ENCODE measurements around the gene SLC24A3.

Gene SLC24A3

GRCh38 chr20:19370076-19371075 lies 157.9 kb downstream of the SLC24A3 start:
- no peaks in the 10 kb centered on the region for H3K9me3 ChIP-seq (ENCODE audit: control insufficient read depth, insufficient read depth, low read length)
- no peaks in the 10 kb centered on the region for H3F3A ChIP-seq (ENCODE audit: control insufficient read depth, insufficient read depth)
- no peak overlapping the region for H3K27ac ChIP-seq (ENCODE audit: low read depth, low read length)
- TF ChIP-seq EZH2phosphoT487 (IDR thresholded peaks at IDR 0.05; ENCODE audit: borderline replicate concordance, low read length) (no peak), CTCF (IDR thresholded peaks at IDR 0.05; ENCODE audit: low read depth, low read length, poor library complexity, severe bottlenecking) (no peak)
- no peaks in the 10 kb centered on the region for H3K36me3 ChIP-seq (ENCODE audit: control insufficient read depth, low read length)
- no peaks in the 10 kb centered on the region for H3K27me3 ChIP-seq (ENCODE audit: control insufficient read depth, low read length)
- H3K4me1 ChIP-seq (ENCODE audit: control insufficient read depth, low read length): no peaks in the 10 kb centered on the region
- H3K79me2 ChIP-seq (ENCODE audit: control insufficient read depth, low read length): no peaks in the 10 kb centered on the region
- H3K4me3 ChIP-seq (ENCODE audit: low read length): no peak overlapping the region
- H3K4me2 ChIP-seq (ENCODE audit: low read length): no peak overlapping the region
- no peaks in the 10 kb centered on the region for H3K9me2 ChIP-seq (replicated peaks; ENCODE audit: control insufficient read depth, low read length)
- H4K20me1 ChIP-seq (ENCODE audit: control insufficient read depth, insufficient read depth, low read depth, low read length): no peaks in the 10 kb centered on the region

GRCh38 chr20:19371112-19371511 lies 158.7 kb downstream of the SLC24A3 start:
- H3K27me3 ChIP-seq (ENCODE audit: control insufficient read depth, low read length): no peaks in the 10 kb centered on the region
- no peaks in the 10 kb centered on the region for H3K36me3 ChIP-seq (ENCODE audit: control insufficient read depth, low read length)
- TF ChIP-seq EZH2phosphoT487 (IDR thresholded peaks at IDR 0.05; ENCODE audit: borderline replicate concordance, low read length) (no peak), CTCF (IDR thresholded peaks at IDR 0.05; ENCODE audit: low read depth, low read length, poor library complexity, severe bottlenecking) (no peak)
- no peaks in the 10 kb centered on the region for H3K79me2 ChIP-seq (ENCODE audit: control insufficient read depth, low read length)
- H3K9me2 ChIP-seq (replicated peaks; ENCODE audit: control insufficient read depth, low read length): no peaks in the 10 kb centered on the region
- H3K4me3 ChIP-seq (ENCODE audit: low read length): no peak overlapping the region
- no peaks in the 10 kb centered on the region for H4K20me1 ChIP-seq (ENCODE audit: control insufficient read depth, insufficient read depth, low read depth, low read length)
- no peak overlapping the region for H3K27ac ChIP-seq (ENCODE audit: low read depth, low read length)
- H3K4me2 ChIP-seq (ENCODE audit: low read length): no peak overlapping the region
- no peaks in the 10 kb centered on the region for H3K9me3 ChIP-seq (ENCODE audit: control insufficient read depth, insufficient read depth, low read length)
- no peaks in the 10 kb centered on the region for H3F3A ChIP-seq (ENCODE audit: control insufficient read depth, insufficient read depth)
- H3K4me1 ChIP-seq (ENCODE audit: control insufficient read depth, low read length): no peaks in the 10 kb centered on the region

GRCh38 chr20:19374216-19374615 lies 161.8 kb downstream of the SLC24A3 start:
- no peak overlapping the region for H3K4me2 ChIP-seq (ENCODE audit: low read length)
- H3K4me3 ChIP-seq (ENCODE audit: low read length): no peak overlapping the region
- H3K9me3 ChIP-seq (ENCODE audit: control insufficient read depth, insufficient read depth, low read length): no peaks in the 10 kb centered on the region
- no peaks in the 10 kb centered on the region for H3K27me3 ChIP-seq (ENCODE audit: control insufficient read depth, low read length)
- no peak for TF ChIP-seq EZH2phosphoT487 (IDR thresholded peaks at IDR 0.05; ENCODE audit: borderline replicate concordance, low read length)
- TF ChIP-seq CTCF (IDR thresholded peaks at IDR 0.05; ENCODE audit: low read depth, low read length, poor library complexity, severe bottlenecking): no peak
- no peaks in the 10 kb centered on the region for H3K9me2 ChIP-seq (replicated peaks; ENCODE audit: control insufficient read depth, low read length)
- H3K4me1 ChIP-seq (ENCODE audit: control insufficient read depth, low read length): no peaks in the 10 kb centered on the region
- H4K20me1 ChIP-seq (ENCODE audit: control insufficient read depth, insufficient read depth, low read depth, low read length): no peaks in the 10 kb centered on the region
- H3K79me2 ChIP-seq (ENCODE audit: control insufficient read depth, low read length): no peaks in the 10 kb centered on the region
- no peaks in the 10 kb centered on the region for H3F3A ChIP-seq (ENCODE audit: control insufficient read depth, insufficient read depth)
- no peak overlapping the region for H3K27ac ChIP-seq (ENCODE audit: low read depth, low read length)
- no peaks in the 10 kb centered on the region for H3K36me3 ChIP-seq (ENCODE audit: control insufficient read depth, low read length)

Data from DOHH2 (cell line).